ENCODE results near the gene SLC37A1.

Gene SLC37A1

DNA sequence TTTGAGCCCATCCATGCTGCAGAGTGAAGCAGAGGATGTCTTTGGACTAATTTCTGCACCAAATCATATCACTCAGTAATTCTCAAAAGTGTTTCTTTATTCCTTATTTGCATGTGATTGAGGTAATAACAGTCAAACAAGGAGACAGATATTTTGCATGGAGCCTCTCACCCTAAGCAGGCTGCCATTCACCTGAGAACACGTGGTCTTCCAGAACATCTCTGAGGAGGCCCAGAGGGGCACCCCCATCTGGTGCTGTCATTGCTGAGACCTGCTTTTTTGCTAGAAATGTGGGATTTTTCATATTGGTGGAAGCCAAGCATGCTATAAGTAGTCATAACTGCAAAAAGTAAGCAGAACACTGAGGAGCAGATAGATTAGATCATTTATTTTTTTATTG, 7.7 kb downstream of the SLC37A1 start:
- TF ChIP-seq, protein P1, sequence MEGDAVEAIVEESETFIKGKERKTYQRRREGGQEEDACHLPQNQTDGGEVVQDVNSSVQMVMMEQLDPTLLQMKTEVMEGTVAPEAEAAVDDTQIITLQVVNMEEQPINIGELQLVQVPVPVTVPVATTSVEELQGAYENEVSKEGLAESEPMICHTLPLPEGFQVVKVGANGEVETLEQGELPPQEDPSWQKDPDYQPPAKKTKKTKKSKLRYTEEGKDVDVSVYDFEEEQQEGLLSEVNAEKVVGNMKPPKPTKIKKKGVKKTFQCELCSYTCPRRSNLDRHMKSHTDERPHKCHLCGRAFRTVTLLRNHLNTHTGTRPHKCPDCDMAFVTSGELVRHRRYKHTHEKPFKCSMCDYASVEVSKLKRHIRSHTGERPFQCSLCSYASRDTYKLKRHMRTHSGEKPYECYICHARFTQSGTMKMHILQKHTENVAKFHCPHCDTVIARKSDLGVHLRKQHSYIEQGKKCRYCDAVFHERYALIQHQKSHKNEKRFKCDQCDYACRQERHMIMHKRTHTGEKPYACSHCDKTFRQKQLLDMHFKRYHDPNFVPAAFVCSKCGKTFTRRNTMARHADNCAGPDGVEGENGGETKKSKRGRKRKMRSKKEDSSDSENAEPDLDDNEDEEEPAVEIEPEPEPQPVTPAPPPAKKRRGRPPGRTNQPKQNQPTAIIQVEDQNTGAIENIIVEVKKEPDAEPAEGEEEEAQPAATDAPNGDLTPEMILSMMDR (IDR thresholded peaks at IDR 0.05), result no peak

DNA sequence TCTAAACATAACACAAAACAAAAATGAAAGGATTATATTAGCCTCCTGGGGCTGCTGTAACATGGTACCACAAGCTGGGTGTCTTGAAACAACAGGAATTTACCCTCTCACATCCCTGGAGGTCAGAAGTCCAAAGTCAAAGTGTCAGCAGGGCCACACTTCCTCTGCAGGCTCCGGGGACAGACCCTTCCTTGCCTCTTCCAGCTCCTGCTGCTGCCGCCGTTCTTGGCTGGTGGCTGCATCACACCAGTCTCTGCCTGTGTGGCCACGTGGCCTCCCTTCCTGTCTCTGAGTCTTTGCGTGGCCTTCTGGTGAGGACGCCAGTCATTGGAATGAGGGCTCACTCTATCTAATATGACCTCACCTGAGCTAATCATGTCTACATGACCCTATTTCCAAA, 8.2 kb downstream of the SLC37A1 start:
- TF ChIP-seq, protein P1 (IDR thresholded peaks at IDR 0.05), result no peak

DNA sequence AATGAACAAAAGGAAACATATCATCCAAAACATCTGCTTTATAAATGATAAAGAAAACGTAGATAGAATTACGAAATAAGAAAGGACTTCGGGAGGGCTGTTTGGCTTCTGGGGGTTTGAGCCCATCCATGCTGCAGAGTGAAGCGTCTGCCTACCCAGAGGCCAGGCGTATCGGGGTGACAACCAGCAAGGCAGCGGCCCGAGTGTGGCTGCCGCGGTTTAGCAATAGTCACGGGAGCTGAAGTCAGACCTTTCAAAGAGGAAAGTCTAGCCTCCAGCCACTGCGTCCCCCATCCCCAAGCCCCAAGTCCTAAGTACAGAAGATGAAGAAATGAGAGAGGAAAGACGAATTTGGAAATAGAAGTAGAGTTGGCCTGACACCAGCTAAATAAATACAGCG, 8.6 kb downstream of the SLC37A1 start:
- TF ChIP-seq, protein P1 (IDR thresholded peaks at IDR 0.05), result no peak

DNA sequence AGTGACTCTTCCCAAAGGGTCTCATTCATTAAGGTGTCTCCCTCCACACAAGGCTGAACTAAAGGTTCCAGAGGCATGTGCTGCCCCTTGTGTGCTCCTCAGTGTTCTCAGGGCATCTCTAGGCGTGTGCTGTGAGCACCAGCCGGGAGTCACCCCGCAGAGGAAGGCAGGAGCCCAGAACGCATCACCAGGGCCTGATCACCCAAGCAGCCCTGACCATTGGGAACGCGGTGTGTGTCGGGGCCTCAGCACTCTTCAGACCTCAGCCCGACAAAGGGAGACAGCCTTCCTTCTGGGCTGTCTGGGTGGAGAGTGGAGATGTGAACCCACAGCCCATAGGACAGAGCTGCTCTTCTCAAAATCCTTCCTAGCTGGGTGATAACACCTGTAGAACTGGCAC, 9.1 kb downstream of the SLC37A1 start:
- TF ChIP-seq, protein P1 (IDR thresholded peaks at IDR 0.05), result no peak

DNA sequence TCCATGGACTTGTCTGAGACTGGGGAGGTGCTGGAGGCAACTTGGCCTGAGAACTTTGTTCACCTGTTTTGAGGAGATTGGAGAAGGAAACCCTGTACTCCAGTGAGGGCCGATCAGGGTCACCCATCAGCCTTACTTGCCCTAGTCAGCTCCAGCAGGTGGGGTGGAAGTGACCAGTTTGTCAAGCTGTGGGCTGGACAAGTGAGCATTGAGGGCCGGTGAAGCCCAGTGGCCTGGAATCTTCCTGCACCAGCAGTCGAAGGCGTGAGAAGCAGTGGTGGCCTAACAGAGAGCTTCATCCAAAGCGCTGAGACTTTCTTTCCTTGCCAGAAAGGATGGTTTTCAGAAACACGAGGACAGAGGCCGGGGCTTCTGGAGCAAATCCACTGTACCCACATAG, 9.6 kb downstream of the SLC37A1 start:
- TF ChIP-seq, protein P1 (IDR thresholded peaks at IDR 0.05), result no peak

DNA sequence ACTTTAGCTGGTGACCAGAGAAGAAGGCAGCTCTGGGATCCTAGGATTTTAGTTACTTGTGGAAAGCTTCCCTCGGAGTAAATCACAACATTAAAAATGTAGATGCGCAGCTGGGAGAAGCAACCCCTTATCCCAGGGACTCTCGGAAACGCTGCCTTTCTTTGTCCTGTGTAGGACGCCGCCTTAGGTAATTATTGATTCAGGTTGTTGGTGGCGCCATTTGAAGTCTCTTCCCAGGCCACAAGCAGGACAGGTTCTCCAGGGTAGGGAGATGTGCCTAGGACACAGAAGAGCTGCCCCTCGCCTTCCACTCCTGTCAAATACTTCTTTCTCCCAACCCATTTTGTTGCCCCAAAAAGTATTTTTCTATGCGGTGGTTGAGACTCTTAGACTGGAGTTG, 10.3 kb downstream of the SLC37A1 start:
- TF ChIP-seq, protein P1 (IDR thresholded peaks at IDR 0.05), result no peak

DNA sequence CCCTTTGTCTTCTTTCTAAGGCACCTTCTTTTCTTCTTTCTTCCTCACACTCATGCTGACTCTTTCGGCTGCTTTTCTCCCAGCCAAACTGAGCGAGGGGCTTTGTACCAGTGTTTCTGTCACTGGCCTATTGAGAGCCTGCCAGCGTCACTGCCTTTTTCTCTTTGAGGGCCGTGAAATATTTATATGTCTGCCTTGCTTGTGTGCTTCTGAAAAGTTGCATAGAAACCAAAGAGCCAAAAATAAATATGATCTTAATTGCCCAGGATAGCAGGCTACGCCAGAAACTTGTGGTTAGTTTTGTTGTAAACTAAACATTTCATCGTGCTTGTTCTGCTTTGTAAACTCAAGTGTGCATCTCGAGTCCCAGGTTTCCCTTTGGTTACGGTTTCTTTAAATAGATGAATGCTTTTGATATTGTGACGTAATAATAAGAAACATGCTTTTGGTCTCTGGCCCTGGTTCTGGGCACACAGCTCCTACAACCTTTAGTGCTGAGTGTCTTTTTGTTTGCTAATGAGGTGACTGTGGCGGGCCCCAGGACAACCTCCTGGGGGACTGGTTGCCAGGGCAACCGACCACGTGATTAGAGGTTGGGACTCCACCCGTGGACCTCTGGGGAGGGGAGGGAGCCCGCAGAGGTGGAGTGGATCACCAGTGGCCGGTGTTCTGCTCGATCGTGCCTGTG, 10.8 kb downstream of the SLC37A1 start:
- TF ChIP-seq, protein P1 (IDR thresholded peaks at IDR 0.05), result no peak
